Activated CD4-positive, alpha-beta T cell treated with anti-CD3 and anti-CD28 coated beads, Interleukin-2, amount 50 U/mL, for 24 hours (primary cell): ENCODE measurements around the gene GPRC5A.
A peak's percentile ranks its signal among the peaks of the same experiment; 100 is the strongest.

ENCODE experiments used
- DNase-seq, 2 donors: peaks; one replicate each; pipeline ENCODE4 v3.0.0-alpha.2; 2020; ENCODE audit warnings: low read depth in 1 of 2, low spot score in 1 of 2

The GPRC5A gene

DNA sequence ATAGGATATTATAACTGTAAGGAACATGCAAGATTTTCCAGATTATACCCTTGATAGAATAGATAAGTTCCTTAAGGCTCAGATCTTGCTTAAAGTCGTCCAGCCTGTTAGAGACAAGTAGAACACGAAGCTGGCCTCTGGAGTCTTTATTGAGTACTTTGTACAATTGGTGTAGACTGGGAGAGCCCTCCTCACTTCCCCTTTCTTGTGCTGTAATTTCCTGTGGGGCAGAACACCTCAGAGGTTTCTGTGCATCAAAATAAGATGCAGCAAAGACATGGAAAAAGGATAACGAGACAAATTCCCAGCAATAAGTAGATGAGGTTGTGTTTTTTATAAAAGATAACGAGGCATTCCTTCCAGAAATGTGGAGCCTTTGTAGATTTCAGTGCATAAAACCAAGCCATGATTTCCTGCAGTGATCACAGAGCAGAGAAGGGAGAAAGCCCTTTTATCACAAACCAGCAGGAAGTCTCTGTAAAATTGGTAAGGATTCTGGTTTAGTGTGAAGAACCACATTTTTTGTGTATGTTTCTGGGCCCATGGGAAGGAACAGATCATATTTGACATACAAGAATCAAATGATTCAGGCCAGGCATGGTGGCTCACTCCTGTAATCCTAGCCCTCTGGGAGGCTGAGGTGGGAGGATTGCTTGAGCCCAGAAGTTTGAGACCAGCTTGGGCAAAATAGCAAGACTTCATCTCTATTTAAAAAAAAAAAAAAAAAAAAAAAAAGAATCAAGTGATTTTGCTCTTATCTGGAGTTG, 18.0 kb downstream of the GPRC5A start:
- DNase-seq: no peak

DNA sequence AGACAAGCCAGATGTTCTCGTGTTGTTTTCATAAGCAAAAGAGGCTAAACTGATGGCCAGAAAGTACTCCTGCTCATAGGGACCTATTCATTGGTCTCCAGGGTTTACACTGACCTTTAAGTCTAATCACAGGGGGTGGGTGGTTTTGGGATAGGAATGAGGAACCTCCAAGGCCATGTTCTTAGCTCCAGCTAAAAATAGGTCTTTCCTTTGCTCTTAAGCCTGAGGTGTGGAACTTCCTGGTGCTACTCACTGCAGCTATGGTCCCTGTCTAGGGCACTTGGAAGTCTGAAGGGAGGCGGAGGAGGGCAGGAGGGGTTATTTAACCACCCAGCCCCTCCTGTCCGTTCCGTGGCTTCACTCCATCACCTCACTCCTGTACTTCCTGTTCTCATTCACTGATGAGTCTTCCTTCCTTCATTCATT, 18.6 kb downstream of the GPRC5A start:
- DNase-seq: no peak

DNA sequence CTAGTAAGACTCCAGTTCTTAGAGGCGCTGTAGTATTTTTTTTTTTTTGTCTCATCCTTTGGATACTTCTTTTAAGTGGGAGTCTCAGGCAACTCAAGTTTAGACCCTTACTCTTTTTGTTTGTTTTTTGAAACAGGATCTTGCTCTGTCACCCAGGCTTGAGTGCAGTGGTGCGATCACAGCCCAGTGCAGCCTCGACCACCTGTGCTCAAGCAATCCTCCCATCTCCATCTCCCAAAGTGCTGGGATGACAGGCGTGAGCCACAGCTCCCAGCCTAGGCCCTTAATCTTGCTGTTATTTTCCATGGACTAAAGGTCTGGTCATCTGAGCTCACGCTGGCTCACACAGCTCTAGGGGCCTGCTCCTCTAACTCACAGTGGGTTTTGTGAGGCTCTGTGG, 21.3 kb downstream of the GPRC5A start:
- DNase-seq: no peak

DNA sequence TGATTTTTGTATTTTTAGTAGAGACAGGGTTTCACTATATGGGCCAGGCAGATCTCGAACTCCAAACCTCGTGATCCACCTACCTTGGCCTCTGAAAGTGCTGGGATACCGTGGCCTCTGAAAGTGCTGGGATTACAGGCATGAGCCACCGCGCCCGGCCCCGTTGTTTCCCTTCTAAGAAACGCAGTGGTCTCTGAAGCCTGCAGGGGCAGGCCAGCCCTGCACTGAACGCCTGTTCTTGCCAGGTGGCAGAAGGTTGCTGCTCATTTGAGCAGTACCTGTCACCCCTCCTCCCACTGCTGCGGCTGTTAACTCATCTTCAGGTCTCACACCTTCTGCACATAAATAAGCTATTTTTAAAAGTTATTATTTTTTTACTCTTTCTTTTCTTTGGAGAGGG, 24.3 kb downstream of the GPRC5A start:
- DNase-seq: no peak

DNA sequence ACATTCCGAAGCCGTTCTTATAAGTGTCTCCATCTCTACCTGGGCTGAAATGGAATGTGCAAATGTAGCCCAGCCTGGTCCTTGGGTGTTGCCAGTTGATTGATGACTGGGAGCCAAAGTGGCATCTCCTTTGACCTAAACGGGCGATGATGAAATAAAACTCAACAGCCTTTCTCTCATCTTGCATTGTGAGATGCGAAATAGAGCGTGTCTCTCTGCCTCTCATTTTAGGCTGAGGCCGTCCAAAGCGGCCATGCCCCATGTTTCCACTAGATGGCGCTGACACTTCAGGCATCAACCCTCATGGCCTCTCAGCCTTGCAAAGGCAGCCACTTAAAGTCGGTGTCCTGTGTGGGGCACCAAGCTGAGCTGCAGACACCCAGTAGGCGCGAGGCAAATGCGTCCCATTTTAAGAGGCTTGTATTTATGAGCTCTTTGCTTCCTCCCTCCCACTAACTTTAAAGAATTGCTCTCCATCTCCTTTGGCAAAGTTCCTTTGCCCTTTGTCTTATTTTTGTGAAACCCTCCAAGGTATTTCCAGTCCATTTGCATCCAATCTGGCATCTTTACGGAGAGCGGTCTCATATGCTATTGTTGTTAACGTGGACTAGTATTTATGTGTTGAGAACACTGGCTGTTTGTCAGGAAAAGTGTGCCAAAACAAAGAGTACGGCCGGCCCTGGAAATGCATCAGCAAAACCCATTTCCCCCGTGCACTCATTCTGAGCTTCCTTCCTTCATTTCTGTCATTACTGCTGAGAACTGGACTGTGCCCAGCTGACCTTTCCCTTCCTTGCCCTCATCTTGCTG, 25.0 kb downstream of the GPRC5A start:
- DNase-seq: peak; percentile 86 to 87

DNA sequence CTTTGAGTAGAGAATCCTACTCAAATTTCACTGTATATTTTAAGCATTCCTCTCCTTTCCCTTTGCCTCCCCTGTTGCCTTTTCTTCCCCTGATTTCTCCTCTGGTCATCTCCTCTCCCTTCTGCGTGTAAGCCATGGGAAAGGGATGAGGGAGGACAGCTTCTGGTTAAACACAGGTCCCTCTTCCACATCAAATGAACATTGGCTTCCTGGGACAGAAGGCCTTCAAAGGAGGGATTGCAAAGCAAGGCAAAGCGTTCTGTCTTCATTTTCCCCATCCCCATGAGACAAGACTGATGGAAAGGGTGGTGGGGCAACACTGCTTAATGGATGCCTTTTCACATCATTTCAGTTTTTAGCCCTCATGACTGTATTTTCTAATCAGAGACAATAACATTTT, 26.2 kb downstream of the GPRC5A start:
- no peak for DNase-seq

DNA sequence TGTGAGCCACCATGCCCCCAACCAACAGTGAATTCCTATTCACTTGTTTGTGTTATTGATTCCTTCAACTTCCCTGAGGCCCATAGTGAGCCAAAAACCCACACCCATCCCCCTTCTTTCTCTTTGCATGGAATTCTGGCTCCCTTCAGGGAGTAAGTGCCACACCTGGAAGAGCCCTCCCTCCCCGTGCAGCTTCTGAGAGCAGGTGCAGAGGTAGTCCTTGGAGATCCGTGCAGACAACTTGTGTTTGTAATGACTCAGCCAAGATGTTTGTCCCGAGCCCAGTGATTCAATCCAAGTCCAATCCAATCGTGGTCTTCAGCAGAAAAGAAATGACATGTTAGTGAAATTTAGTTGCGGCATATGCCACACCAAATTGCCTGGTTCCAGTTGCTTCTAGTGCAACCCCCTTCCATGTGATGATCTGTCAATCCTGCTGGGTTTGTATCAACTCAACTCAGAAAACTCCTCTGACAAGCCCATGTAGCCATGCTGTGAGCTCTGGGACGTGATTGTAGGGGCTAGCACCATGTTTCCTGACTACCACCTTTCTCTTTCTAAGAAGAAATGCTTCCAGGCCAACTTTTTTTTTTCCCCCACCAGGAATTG, 27.5 kb downstream of the GPRC5A start:
- no peak for DNase-seq

DNA sequence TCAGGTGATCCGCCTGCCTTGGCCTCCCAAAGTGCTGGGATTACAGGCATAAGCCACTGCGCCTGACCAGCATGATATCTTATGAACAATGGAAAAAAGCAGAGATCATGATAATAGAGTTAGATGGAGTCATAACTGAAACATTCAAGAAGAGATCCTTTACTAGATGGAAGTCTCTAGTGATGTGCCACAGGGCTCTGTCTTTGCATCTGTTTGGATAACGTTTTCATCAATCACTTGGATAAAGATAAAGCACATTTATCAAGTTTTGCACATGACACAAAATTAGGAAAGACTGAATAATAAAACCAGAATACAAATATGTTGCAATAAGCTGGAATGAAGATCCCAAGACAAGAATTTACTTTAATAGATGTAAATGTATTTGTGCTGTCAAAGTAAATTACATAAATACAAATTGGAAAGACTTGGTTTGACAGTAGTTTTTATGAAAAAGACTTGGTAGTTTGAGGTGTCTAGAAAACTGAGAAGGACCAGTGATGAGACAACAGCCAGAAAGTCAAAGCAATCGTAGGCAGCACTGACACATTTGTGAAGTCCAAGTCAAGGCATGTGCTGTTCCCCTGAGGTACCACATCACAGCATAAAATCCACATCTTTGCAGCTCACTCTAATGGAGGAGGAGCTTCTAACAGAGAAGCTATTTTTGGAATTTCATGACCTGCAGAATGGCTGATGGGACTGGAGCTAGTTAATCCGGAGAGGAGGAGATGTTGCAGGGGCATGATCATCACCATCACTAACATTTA, 28.5 kb downstream of the GPRC5A start:
- no peak for DNase-seq

DNA sequence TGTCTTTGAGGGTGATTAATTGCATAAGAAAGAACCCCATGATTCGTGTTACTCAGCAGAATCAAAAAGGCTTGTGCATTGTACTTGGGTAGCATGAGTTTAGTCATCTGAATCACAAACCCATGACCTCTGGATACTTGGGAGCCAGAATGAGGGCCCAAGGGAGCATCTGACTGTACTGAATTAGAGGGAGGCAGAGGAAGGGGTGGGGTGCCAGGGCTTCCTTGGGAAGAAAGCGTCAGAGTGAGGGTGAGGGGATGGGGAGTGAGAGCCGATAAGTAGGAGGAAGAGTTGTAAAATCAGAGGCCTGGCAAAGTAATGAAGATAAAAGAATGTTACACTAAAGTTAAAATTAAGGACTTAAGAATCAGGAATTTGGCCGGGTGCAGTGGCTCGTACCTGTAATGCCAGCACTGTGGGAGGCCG, 30.8 kb downstream of the GPRC5A start:
- no peak for DNase-seq

DNA sequence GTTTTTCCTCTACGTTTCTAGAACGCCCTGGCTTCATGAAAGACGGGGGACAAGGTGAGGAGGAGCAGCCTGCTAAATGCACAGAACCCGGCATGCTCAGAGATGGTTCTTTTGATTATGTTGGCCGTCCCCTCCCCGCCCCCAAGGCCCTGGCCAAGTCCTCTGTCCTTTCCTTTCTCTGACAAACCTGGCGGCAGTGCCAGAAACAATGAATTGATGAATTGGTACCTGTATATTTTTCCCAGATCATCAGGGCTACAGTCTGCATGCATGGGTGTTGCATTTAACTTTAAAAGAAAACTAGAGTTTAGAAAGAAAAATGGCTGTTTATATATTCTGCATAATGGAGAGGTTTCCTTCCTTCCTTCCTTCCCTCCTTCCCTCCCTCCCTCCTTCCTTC, 31.6 kb downstream of the GPRC5A start:
- no peak for DNase-seq

DNA sequence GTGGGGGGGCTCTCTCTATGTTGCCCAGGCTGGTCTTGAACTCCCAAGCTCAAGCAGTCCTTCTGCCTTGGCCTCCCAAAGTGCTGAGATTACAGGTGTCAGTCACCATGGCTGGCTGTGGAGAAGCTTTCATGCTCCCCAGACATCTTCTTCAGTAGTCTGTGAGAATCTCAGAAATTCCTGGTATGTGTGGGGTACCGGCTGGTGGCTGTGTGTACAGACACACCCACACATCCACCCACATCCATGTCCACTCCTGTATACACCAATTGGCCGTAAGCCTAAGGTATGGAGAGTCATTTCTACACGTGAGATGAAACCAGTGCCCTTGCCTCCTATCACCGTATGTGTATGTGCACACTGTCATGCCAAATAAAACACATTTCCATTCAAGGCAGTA, 32.8 kb downstream of the GPRC5A start:
- no peak for DNase-seq

DNA sequence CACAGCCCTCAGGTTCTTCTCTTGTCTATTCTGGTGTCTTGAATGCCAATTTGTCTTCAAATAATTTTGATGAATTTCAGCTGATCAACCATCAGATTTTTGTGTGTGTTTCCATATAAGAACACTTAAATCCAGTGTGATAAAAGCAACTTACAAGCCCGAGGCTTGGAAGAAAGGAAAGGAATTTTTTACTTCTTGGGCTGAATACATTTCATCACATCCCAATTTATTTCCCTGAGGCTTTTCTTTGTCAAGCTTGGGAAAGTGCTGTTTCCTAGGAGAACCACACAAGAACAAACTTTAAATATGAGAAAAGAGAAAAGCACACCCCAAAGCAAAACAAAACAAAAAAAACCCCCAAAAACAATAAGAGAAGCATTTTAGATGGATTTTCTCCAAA, 34.0 kb downstream of the GPRC5A start:
- no peak for DNase-seq

DNA sequence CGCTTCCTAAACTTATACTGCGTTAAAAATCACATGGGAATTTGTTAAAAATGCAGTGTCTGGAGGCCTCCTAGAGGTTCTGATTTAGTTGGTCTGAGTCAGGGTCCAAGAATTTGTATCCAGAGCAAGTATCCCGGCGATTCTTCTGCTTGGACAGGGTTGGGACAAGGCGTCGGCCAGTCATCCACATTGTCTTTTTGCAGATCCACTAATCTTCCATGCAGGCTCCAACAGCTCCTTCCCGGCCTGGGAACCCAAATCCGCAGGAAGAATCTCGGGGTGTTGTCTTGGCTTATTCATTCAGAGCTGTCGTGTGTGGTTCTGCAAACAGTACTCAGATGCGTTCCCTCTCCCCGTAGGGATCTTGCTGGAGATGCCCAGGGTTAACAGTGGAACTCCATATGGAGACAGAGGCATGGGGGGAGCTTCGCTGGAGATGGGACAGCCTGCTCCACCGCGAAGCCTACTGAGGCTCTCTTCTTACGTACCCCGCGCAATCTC, 35.3 kb downstream of the GPRC5A start:
- no peak for DNase-seq

DNA sequence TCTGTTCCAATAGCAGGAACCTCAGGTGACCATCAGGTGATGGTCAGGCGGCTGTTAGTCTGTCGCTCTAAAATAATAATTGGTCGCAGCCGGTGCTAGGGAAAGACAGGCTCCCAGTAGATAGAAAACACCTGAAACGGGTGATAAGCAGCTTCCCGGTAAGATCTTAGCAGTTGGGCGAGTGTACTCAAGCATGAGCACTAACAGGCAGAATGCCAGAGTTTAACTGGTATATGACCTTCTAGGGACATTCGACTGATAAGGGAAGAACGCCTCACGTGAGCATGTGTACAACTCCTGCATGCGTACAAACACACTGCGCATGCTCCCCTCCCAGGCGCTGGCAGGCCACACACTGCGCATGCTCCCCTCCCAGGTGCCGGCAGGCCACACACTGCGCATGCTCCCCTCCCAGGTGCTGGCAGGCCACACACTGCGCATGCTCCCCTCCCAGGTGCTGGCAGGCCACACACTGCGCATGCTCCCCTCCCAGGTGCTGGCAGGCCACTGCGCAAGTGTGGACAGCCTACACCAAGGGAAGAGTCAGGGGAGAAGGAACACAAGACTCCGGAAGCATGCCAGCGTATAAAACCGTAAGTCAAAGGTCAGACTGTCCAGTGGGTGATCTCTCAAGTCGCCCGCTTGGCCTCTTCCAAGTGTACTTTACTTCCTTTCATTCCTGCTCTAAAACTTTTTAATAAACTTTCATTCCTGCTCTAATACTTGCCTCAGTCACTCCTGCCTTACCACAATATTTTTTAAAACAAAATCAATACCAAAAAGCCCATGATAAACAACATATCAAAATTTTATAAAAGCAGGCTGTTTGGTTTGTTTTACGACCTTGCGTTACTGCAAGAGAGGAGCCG, 36.1 kb downstream of the GPRC5A start:
- DNase-seq: peak in 1 of 2 donors; percentile 6

DNA sequence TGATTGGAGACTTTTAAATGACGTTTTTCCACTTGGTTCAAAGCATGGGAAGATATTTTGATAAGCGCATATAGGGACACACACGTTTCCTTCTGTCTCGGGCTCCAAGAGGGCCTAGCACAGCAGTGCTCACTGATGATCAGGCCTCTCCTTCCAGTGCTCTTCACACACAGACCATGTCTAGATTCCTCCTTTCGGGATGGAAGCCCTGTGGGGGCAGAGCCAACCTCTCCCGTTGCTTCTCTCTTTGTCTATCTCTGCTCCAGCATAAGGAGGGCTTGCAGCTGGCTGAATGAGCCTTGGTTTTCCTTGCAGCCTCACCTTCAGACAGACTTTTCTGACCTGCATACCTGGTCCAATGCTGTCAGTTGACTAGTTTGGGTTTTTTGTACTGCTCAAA, 38.3 kb downstream of the GPRC5A start:
- DNase-seq: no peak

DNA sequence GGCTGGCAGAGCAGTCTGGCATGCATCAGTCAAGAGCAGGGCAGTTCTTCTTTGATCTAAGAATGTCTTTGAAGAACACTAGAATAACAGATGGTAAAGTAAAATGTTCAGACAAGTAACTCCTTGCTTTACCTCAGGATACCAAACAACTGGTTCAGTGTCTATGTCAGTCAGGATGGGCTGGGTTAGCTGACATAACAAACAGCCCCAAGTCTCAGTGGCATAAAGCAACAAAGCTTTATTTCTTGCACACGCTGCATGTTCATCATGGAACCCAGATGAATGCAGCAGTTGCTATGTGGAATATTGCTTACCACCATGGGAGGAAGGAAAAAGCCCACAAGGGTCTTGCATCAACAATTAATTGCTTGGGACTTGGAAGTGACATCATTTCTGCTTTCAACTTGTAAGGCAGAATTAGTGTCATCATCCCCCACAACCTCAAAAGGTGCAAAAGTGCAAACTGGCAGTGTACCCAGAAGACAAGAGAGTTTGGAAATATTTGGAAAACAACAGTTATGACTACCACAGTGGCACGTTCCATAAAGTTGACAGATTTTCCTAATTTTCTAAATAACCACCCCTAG, 39.4 kb downstream of the GPRC5A start:
- no peak for DNase-seq

DNA sequence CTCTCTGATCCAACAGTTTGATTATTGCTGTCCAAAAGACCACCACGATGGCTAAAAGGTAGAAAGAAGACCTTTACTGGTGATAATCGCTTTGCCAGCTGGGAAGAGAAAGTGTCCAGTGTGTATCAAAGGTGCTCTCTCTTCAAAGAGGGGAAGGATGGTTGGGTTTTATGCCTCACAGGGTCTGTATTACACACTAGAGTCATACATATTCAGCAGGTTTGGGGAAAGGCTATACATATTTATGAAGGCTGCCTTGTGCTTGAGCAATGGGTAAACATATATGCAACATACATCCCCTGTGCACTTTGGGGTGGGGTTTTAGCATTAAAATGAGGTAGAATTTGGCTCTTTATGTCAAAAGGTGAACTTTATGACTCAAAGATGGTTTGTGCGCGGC, 42.4 kb downstream of the GPRC5A start:
- no peak for DNase-seq

DNA sequence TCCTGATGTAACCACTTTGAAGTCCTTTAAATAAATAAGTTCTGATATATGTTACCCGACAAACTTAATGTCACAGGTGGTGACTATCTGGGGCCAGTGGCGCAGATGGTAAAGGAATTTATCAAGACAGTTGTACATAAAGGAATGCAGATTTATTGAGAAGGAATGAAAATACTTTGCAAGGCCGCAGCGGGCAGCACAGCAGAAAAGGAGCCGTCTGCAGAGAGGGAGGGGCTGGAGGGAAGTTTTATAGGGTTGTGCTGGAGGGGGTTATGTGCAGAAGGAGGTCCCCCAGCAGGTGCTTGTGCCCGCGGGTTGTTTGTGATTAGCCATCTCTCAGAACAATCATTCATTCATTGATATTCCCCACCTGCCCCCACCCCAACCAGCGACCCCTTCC, 43.2 kb downstream of the GPRC5A start:
- DNase-seq: no peak

DNA sequence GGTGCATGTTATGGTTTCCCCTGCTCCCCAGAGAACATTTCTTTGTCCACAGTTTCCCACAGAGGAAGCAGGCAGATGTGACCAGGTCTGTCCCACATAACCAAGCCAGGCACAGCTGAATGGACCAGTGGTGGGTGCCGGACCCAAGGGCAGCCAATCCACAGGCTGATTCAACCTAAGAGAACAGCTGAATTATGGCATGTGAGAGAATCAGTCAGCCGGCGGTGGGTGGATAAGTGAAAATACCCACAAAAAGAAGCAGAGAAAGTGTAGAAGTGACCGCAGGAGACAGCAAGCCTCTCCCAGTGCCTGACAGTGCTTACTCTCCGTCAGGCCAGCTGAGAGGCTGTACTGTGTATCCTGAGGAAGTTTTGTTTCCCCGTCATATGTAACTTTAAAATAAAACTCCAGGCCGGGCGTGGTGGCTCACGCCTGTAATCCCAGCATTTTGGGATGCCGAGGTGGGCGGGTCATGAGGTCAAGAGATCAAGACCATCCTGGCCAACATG, 45.7 kb downstream of the GPRC5A start:
- DNase-seq: no peak

DNA sequence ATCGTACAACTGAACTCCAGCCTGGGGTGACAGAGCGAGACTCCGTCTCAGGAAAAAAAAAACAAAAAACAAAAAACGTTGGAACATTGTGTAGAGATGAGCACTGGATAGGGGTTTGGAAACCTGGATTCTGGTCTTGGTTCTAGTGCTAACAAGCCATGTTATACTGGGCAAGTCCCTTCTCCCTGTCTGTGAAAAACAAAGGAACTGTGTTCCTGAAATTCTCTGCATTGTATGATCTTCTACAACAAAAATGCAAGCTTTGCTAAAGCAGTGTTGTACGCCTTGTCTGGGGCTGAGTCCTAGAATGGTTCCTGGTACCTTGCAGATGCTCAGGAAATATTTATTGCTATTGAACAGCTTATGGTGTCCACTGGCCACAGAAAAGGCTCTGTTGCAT, 47.2 kb downstream of the GPRC5A start:
- DNase-seq: no peak
